Measurements from ENCODE around the gene SOCS3.

Gene SOCS3

DNA sequence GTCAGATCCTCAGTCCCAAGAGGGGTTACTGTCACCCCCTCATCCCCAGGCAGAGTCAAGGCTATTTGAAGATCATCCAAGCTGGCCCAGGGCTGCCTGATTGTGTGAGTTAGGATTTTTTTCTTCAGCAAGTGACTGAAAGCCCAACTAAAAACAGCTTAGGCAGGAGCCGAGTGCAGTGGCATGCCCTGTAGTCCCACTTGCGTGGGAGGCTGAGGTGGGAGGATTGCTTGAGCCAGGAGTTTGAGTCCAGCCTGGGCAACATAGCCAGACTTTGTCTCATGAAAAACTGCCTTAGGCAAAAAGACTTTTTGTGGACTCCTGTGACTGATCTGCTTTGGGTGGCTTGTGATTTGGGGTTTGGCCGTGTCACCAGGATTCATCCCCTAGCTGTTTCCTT, 38.5 kb upstream of the SOCS3 start:
- H3F3A ChIP-seq (ENCODE audit: low read depth), result no peaks in the 10 kb centered on the region
- TF ChIP-seq CTCF (conservative IDR thresholded peaks at IDR 0.05; ENCODE audit: low read length), result no peak
- no peak for TF ChIP-seq EZH2phosphoT487 (IDR thresholded peaks at IDR 0.05; ENCODE audit: borderline replicate concordance)
- H3K79me2 ChIP-seq (ENCODE audit: insufficient read depth, low read length), result peaks cover 29% of the 10 kb centered on the region; the same call in 1 of the 2 replicates
- H3K9me3 ChIP-seq (ENCODE audit: insufficient read depth, low read depth, low read length), result no peaks in the 10 kb centered on the region
- no peak overlapping the region for H3K4me3 ChIP-seq (ENCODE audit: low read length, poor library complexity, severe bottlenecking)
- H3K27me3 ChIP-seq (ENCODE audit: insufficient read depth, low read length, poor library complexity, severe bottlenecking), result no peaks in the 10 kb centered on the region
- no peak overlapping the region for H3K4me2 ChIP-seq (ENCODE audit: low read depth, low read length, poor library complexity, severe bottlenecking)
- no peaks in the 10 kb centered on the region for H3K9me2 ChIP-seq (replicated peaks; ENCODE audit: low read depth, low read length)
- peaks cover 96% of the 10 kb centered on the region for H3K36me3 ChIP-seq (ENCODE audit: insufficient read depth, low read length)
- peaks cover 20% of the 10 kb centered on the region for H4K20me1 ChIP-seq (ENCODE audit: insufficient read depth, low read length, poor library complexity, severe bottlenecking)
- H3K4me1 ChIP-seq (ENCODE audit: insufficient read depth, low read length, poor library complexity, severe bottlenecking), result no peaks in the 10 kb centered on the region
- H3K9ac ChIP-seq (ENCODE audit: low read depth, low read length, poor library complexity, severe bottlenecking), result no peak overlapping the region
- H2AFZ ChIP-seq (ENCODE audit: low read length), result no peak overlapping the region

DNA sequence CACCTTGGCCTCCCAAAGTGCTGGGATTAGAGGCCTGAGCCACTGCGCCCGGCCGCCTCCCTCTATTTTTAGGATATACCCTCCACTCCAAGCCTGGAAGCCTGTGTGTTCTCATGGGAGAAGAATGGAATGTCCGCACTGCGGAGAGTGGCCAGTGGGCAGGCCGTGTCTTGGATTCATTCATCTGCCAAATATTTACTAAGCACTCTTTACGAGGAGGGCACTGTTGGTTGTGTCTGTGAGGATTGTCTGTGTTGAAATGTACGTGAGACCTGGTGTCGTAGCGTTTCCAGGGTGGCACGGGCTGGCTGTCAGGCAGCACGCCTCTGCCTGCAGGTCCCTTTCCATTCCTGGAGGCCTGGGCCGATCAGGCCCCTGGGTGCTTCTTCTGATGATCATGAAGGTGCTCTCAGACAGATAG, 37.8 kb upstream of the SOCS3 start:
- peaks cover 92% of the 10 kb centered on the region for H3K36me3 ChIP-seq (ENCODE audit: insufficient read depth, low read length)
- H3K9me3 ChIP-seq (ENCODE audit: insufficient read depth, low read depth, low read length), result no peaks in the 10 kb centered on the region
- no peaks in the 10 kb centered on the region for H3K9me2 ChIP-seq (replicated peaks; ENCODE audit: low read depth, low read length)
- H3F3A ChIP-seq (ENCODE audit: low read depth), result no peaks in the 10 kb centered on the region
- no peaks in the 10 kb centered on the region for H3K27me3 ChIP-seq (ENCODE audit: insufficient read depth, low read length, poor library complexity, severe bottlenecking)
- H3K4me1 ChIP-seq (ENCODE audit: insufficient read depth, low read length, poor library complexity, severe bottlenecking), result no peaks in the 10 kb centered on the region
- H3K4me3 ChIP-seq (ENCODE audit: low read length, poor library complexity, severe bottlenecking), result no peak overlapping the region
- H2AFZ ChIP-seq (ENCODE audit: low read length), result no peak overlapping the region
- no peak for TF ChIP-seq CTCF (conservative IDR thresholded peaks at IDR 0.05; ENCODE audit: low read length)
- TF ChIP-seq EZH2phosphoT487 (IDR thresholded peaks at IDR 0.05; ENCODE audit: borderline replicate concordance), result no peak
- H3K4me2 ChIP-seq (ENCODE audit: low read depth, low read length, poor library complexity, severe bottlenecking), result no peak overlapping the region
- H3K9ac ChIP-seq (ENCODE audit: low read depth, low read length, poor library complexity, severe bottlenecking), result no peak overlapping the region
- H4K20me1 ChIP-seq (ENCODE audit: insufficient read depth, low read length, poor library complexity, severe bottlenecking), result peaks cover 23% of the 10 kb centered on the region
- H3K79me2 ChIP-seq (ENCODE audit: insufficient read depth, low read length), result peaks cover 31% of the 10 kb centered on the region; the same call in 1 of the 2 replicates

GRCh38 chr17:78396441-78397337, 36.8 kb upstream of the SOCS3 start:
- Histone ChIP-seq H3K79me2 (ENCODE audit: insufficient read depth, low read length) (peaks cover 41% of the 10 kb centered on the region), H4K20me1 (ENCODE audit: insufficient read depth, low read length, poor library complexity, severe bottlenecking) (peaks cover 33% of the 10 kb centered on the region), H3K9me3 (ENCODE audit: insufficient read depth, low read depth, low read length) (no peaks in the 10 kb centered on the region), H3K4me3 (ENCODE audit: low read length, poor library complexity, severe bottlenecking) (no peak overlapping the region), H3K4me1 (ENCODE audit: insufficient read depth, low read length, poor library complexity, severe bottlenecking) (no peaks in the 10 kb centered on the region), H2AFZ (ENCODE audit: low read length) (no peak overlapping the region), H3K9me2 (replicated peaks; ENCODE audit: low read depth, low read length) (no peaks in the 10 kb centered on the region), H3F3A (ENCODE audit: low read depth) (no peaks in the 10 kb centered on the region), H3K9ac (ENCODE audit: low read depth, low read length, poor library complexity, severe bottlenecking) (no peak overlapping the region), H3K4me2 (ENCODE audit: low read depth, low read length, poor library complexity, severe bottlenecking) (no peak overlapping the region), H3K27me3 (ENCODE audit: insufficient read depth, low read length, poor library complexity, severe bottlenecking) (no peaks in the 10 kb centered on the region), H3K36me3 (ENCODE audit: insufficient read depth, low read length) (peaks cover 87% of the 10 kb centered on the region)
- no peak for TF ChIP-seq CTCF (conservative IDR thresholded peaks at IDR 0.05; ENCODE audit: low read length)
- TF ChIP-seq EZH2phosphoT487 (IDR thresholded peaks at IDR 0.05; ENCODE audit: borderline replicate concordance), result no peak

Data from Loucy (cell line).